GM12878 (cell line): Measurements from ENCODE around the gene ZNRF3. TPM values are rescaled to one million over a fixed set of nuclear protein-coding genes. Genes with fewer than 3 reads are reported as not detected.

ENCODE experiments used
- ATF2 ChIP-seq: IDR thresholded peaks from 2 replicates; pipeline ENCODE4 v1.6.1; 2012; ENCODE audit warnings: low read length, inconsistent platforms
- BACH1 ChIP-seq: fragments of 450-650 bp; IDR thresholded peaks from 2 replicates; pipeline ENCODE4 v1.6.1; 2017; ENCODE audit warnings: mild to moderate bottlenecking, borderline replicate concordance
- CBFB ChIP-seq: IDR thresholded peaks from 2 replicates; pipeline ENCODE4 v1.6.1; 2016; ENCODE audit warnings: antibody characterized with exemption, low read depth
- E2F8 ChIP-seq: fragments of 450-650 bp; IDR thresholded peaks from 2 replicates; pipeline ENCODE4 v1.6.1; 2018; ENCODE audit warnings: mild to moderate bottlenecking, low read depth, moderate library complexity; ENCODE audit not compliant: partially characterized antibody
- FOXM1 ChIP-seq: IDR thresholded peaks from 2 replicates; pipeline ENCODE4 v1.6.1; 2012; ENCODE audit warnings: low read depth, mild to moderate bottlenecking, inconsistent platforms, low read length, moderate library complexity
- IKZF2 ChIP-seq, 2 experiments: fragments of 450-650 bp; IDR thresholded peaks; 2 replicates each; pipeline ENCODE4 v1.6.1; 2017; ENCODE audit warnings: mild to moderate bottlenecking in 2 of 2, moderate library complexity in 2 of 2
- MAX ChIP-seq: IDR thresholded peaks from 2 replicates; pipeline ENCODE4 v1.6.1; 2012; ENCODE audit warnings: low read depth, low read length, improper control_type of control experiment
- MEF2A ChIP-seq: IDR thresholded peaks from 2 replicates; pipeline ENCODE4 v1.6.1; 2011; ENCODE audit warnings: low read depth, mild to moderate bottlenecking, low read length, moderate library complexity; ENCODE audit not compliant: insufficient read depth
- MTA2 ChIP-seq: fragments of 450-650 bp; IDR thresholded peaks from 2 replicates; pipeline ENCODE4 v1.6.1; 2016; ENCODE audit warnings: low read depth, mild to moderate bottlenecking, moderate library complexity
- NBN ChIP-seq: fragments of 450-650 bp; IDR thresholded peaks from 2 replicates; pipeline ENCODE4 v1.6.1; 2016
- NR2F1 ChIP-seq: fragments of 450-650 bp; conservative IDR thresholded peaks from 2 replicates; pipeline ENCODE4 v1.6.1; 2017; ENCODE audit warnings: mild to moderate bottlenecking
- PAX8 ChIP-seq: fragments of 450-650 bp; IDR thresholded peaks from 2 replicates; pipeline ENCODE4 v1.6.1; 2017; ENCODE audit warnings: mild to moderate bottlenecking, moderate library complexity
- POLR2A ChIP-seq: IDR thresholded peaks from 2 replicates; pipeline ENCODE4 v1.6.1; 2011; ENCODE audit warnings: low read depth, mild to moderate bottlenecking, low read length
- RAD51 ChIP-seq: fragments of 450-650 bp; IDR thresholded peaks from 2 replicates; pipeline ENCODE4 v1.6.1; 2016; ENCODE audit warnings: moderate library complexity, mild to moderate bottlenecking, inconsistent platforms
- RELB ChIP-seq: fragments of 450-650 bp; IDR thresholded peaks from 2 replicates; pipeline ENCODE4 v1.6.1; 2017; ENCODE audit warnings: low read depth, mild to moderate bottlenecking, moderate library complexity
- RFX5 ChIP-seq: IDR thresholded peaks from 2 replicates; pipeline ENCODE4 v1.6.1; 2011; ENCODE audit warnings: low read depth, low read length, improper control_type of control experiment
- SMARCA5 ChIP-seq: fragments of 450-650 bp; IDR thresholded peaks from 2 replicates; pipeline ENCODE4 v1.6.1; 2017; ENCODE audit warnings: mild to moderate bottlenecking
- SPI1 ChIP-seq: IDR thresholded peaks from 2 replicates; pipeline ENCODE4 v1.6.1; 2011; ENCODE audit warnings: low read depth, mild to moderate bottlenecking, low read length, moderate library complexity, borderline replicate concordance; ENCODE audit not compliant: insufficient read depth
- TCF3 ChIP-seq: IDR thresholded peaks from 2 replicates; pipeline ENCODE4 v1.6.1; 2012; ENCODE audit warnings: low read depth, mild to moderate bottlenecking, low read length, borderline replicate concordance; ENCODE audit not compliant: insufficient read depth
- ZNF217 ChIP-seq: fragments of 450-650 bp; IDR thresholded peaks from 2 replicates; pipeline ENCODE4 v1.6.1; 2017; ENCODE audit warnings: antibody characterized with exemption, mild to moderate bottlenecking
- ZNF592 ChIP-seq: fragments of 450-650 bp; IDR thresholded peaks from 2 replicates; pipeline ENCODE4 v1.6.1; 2017; ENCODE audit warnings: mild to moderate bottlenecking, moderate library complexity
- polyA plus RNA-seq, 11 experiments: library from polyadenylated mRNA; depleted of rRNA in 4 of 11; unstranded in 6 of 11; stranded (reverse) in 5 of 11; fragments of >200 nt; fragmentation: Nextera tagmentation in 4 of 11; fragmentation: Illumina TruSeq in 1 of 11; extraction: Ambion mirVana in 4 of 11; extraction: Trizol in 1 of 11; gene quantifications; 1 replicate in 1 of 11; 2 replicates in 10 of 11; pipeline versions ENCODE4 v1.2.1 to v1.2.3, GENCODE V29; 2011 to 2016; ENCODE audit warnings: inconsistent platforms in 2 of 11, missing spikeins in 2 of 11, low read depth in 1 of 11
- total RNA-seq, 4 experiments: library from RNA; depleted of rRNA in 3 of 4; stranded (reverse); fragments of >200 nt in 3 of 4; fragmentation: Illumina TruSeq in 1 of 4; extraction: Trizol in 1 of 4; gene quantifications; 2 replicates each; pipeline versions ENCODE4 v1.2.1 to v1.2.3, GENCODE V29; 2013 to 2021

Gene ZNRF3
- total and polyA plus RNA-seq, 10 of the 15 experiments (the other 5 are each of a cell fraction or from before 2014, with no cell fraction given), result 0.05 to 2.4 (median 0.46) TPM

GRCh38 chr22:29016067-29016938 lies 132.9 kb downstream of the ZNRF3 start (continued):
- TF ChIP-seq ZNF592, result no peak
- TF ChIP-seq MEF2A, result no peak
- TF ChIP-seq IKZF2 (IDR thresholded peaks at IDR 0.05), result peak in 1 of 2 experiments; percentile 9; a peak in 1 of 4 replicates
- no peak for TF ChIP-seq RFX5
- TF ChIP-seq NBN, result 0 out of 2 replicates have a peak, but pooled peaks have one; percentile 22
- no peak for TF ChIP-seq POLR2A
- no peak for TF ChIP-seq ATF2
- peak; percentile 63 for TF ChIP-seq RELB
- no peak for TF ChIP-seq PAX8
- no peak for TF ChIP-seq CBFB
- peak; percentile 84 for TF ChIP-seq RAD51
- TF ChIP-seq FOXM1, result no peak
- no peak for TF ChIP-seq ZNF217
- TF ChIP-seq E2F8, result no peak
- no peak for TF ChIP-seq MAX
- TF ChIP-seq NR2F1, result peak; percentile 30; the same call in 1 of the 2 replicates
- TF ChIP-seq SPI1, result no peak
- 0 out of 2 replicates have a peak, but pooled peaks have one; percentile 45 for TF ChIP-seq SMARCA5
- no peak for TF ChIP-seq TCF3
- peak; percentile 60 for TF ChIP-seq MTA2
- TF ChIP-seq BACH1, result no peak
